GM18519 (cell line): ENCODE data around the gene RGS16.
A peak's percentile ranks its signal among the peaks of the same experiment; 100 is the strongest.
"Not testable (repeated sequence)": the region's sequence is repeated elsewhere in the genome, so short reads cannot be mapped to it uniquely, and the experiment has no call there.

ENCODE experiments used
- ATAC-seq: cut with Tn5 transposase; IDR thresholded peaks from one replicate; pipeline ENCODE4 v1.9.1; 2021; ENCODE audit warnings: mild to moderate bottlenecking, moderate library complexity; ENCODE audit not compliant: unreplicated experiment, low FRiP score

RGS16 gene

GRCh38 chr1:182604175-182605164 is at the start of gene RGS16:
RGS16 (minus strand) TSS chr1:182604389; CDS start chr1:182604259, 130 bp downstream.
- peak; percentile 55 for ATAC-seq

GRCh38 chr1:182653986-182654385 is 49.8 kb upstream of the RGS16 start:
- no peak for ATAC-seq

- ATAC-seq = no peak
These were observed 48.7 kb upstream of the RGS16 start for GRCh38 chr1:182652933-182653332.

DNA sequence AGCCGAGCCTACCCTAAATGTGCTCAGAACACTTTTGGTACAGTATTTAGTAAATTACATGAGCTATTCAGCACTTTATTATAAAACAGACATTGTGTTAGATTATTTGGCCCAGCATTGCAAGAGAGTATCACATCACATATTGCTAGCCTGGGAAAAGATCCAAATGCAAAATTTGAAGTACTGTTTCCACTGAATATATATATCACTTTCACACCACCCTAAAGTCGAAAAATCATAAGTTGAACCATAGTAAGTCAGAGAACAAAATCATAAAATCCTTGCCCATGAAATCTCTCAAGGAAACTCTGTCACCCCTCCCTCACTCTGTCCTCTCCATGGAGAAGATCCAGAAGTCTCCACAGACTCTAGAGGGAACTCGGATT is 47.1 kb upstream of the RGS16 start:
- no peak for ATAC-seq

DNA sequence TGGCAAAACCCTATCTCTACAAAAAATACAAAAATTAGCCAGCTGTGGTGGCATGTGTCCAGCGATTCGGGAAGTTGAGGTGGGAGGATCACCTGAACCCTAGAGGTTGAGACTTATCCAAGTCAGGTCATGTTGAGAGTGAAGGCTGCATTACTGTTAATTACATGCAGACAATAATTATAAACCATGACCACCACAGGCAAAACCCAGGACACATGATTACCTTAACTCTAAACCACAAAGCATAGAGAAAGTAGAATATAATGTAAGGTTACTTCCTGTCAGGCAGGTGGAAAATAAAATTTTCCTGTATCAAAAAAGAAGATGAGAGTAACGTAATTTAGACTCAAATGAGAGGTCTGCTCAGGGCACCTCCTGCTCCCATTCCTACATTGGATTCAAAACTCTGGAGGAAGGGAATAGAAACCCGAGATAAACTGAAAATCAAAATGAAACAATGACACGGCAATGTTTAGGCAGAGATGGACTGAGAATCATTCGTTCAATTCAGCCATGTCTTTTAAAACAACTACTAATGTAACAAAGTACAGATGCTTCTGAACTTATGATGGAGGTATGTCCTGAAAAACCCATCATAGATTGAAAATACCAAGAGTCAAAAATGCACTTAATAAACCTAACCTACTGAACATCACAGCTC is 46.6 kb upstream of the RGS16 start:
- no peak for ATAC-seq

DNA sequence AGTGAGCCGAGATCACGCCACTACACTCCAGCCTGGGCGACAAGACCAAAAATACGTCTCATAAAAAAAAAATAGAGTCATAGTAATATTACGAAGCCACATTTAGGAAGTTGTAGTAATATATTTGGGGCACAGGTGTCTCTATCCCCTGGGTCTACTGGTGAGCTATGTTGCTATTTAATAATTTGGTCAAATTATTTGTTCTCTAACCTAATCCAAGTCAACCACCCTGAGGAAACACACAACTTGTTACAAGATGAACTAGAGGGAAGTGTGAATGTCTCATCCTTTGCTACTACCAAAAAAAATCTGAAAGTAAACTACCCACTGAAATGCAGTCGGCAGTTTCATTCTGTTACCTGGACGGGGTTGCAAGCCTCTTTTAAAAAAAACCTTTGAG is 44.9 kb upstream of the RGS16 start:
- ATAC-seq = no peak

DNA sequence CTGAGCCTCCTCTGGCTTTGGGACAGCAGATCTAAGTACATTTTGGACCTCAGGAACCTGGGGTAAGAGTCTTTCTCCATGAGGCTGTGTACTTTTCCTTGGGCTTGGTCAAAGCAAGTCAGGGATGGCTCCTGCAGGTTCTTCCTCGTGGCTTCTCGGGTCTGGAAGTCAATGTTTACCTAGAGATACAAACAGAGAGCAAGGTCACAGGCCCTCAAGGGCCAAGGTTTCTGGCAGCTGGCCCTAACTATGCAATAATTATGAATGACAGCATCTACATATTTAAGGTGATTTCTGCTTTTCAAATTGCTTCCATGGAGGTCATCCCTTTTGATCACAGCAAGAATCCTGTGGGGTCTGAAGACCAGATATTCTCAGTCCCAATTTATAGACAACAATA is 42.5 kb upstream of the RGS16 start:
- ATAC-seq = no peak

DNA sequence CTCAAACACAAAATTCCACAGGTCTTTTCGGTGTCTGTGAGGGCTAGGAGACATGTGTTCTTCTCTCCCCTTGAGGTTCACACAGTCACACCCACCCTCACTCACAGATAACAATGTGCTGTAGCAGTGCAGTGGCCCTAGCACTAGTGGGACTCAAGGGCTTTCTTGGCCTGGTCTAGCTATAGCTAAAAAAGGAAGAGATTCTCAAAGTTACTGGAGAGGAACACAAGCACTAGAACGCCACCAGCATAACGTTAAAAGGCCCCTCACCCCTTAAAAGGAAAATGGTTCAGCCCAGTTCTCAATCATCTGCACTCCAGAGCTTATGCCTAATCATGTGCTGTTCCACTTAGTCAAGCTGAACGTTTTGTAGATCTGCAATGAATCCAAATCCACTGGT is 40.7 kb upstream of the RGS16 start:
- peak; percentile 39 for ATAC-seq

DNA sequence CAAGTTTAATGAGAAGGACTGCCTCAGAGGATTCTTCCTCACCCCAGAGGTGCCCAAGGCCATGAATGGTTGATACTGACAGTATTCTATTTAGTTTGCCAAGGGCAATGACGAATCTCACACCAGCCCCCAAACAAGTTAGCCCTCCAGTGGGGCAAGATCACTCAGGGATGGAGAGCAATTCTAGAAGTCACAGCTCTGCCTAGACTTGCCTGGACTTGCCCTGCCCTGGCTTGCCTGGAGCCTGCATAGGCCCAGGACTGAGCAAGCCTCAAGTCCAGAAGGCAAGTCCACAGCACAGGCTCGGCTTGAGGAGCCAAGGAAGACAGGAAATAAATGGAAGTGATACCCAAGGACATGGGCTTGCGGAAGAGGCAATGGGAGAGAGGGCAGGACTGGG is 39.5 kb upstream of the RGS16 start:
- no peak for ATAC-seq

- no peak for ATAC-seq
These were observed 38.3 kb upstream of the RGS16 start for GRCh38 chr1:182642461-182642860.

DNA sequence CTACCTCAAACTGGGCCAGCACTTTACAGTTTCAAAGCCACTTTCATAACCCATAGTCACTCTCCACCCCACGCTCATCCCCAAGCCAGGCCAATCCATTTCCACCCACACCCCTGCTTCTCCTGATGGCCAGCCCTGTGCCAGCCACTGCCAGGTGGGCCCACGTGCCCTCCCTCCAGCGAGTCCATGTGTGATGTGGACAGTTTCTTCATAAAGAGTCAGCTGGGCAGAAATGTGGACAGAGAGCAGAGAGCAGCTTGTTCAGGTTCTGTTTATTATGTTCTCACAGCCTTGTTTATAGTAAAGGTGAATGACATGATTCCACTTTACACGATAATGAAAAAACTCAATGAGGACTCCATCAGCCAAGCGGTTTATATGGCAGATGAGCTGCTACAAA is 37.4 kb upstream of the RGS16 start:
- no peak for ATAC-seq

- ATAC-seq = no peak
These were observed 35.1 kb upstream of the RGS16 start for GRCh38 chr1:182639330-182639729.

- no peak for ATAC-seq
These were observed 33.6 kb upstream of the RGS16 start for GRCh38 chr1:182637769-182638168.

DNA sequence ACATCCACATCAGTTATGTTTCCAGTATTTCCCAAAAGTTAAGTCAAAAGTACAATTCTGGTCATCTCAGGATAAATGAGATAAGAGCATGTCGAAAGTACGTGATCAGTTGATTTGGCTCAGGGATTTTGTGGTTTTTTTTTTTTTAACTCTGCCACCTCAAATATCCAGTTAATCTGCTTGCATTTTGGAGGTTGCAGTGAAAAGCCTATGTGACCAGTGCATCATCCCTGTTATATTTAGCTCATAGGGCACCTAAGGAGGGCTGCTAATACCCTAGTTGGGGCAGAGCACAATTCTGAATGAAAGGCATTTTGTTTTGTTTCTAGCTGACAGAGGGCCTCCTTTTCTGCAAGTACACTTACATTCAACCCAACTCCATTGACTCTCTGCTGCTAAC is 31.7 kb upstream of the RGS16 start:
- no peak for ATAC-seq

DNA sequence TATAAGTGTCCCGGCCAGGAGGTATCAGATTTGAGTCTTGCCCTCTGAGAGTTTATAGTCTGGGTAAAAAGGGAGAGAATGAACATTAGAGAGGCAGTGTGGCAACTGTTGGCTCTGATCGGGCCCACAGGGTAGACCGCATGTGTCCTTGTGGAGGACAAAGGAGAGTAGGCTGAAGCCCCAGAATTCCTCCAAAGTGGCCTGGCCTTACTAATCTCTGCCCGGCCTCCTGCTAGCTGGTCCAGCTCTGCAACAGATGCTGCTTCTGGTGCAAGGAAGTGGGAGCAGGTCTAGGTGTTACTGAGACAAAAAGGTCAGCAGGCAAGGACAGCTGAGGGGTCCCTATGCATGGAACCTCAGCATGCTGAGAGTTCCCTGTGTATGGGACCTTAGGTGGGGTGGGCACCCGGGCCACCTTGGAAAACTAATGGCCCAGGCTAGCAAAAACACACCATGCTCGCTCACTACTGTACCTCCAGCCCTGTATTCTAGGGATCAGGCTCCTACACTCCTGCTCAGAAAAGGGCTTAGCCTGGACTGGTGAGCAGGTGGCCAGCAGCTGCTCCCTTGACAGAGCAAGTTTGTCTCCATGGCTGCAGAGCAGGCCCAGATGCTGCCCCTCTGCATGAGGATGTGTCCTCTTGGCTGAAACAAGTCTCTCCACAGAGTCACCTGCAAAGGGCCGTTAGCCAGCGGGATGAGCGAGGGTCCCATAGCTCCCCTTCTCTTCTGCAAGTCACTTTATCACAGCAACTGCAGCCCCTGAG is 30.3 kb upstream of the RGS16 start:
- no peak for ATAC-seq

DNA sequence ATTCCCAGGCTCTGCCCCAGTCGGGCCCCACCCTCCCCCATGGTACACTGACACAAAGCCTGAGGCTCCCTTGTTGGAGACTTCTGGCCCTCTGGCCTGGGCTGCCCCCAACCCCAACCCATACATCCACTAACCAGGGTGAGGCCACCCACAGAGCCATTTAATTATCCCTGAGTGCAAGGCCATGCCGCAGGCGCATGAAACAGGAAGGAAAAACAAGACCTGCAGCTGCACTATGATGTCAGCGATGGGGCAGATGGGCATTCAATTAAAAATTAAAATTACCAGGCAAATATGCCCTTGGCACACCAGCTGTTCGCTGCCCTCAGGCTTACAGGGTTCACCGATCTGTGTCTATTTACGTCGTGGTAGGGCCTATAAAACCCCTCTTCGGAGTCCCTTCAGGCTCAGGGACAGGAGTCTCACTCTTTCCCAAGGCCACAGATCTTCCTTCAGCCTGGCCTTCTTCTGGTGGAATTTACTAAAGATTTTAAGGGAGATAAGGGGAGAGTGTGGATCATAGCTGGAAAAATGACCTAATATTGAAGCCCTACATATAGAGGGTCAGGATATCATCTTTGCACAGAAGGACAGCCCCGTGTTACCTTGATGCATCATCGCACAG is 29.6 kb upstream of the RGS16 start:
- ATAC-seq = no peak

DNA sequence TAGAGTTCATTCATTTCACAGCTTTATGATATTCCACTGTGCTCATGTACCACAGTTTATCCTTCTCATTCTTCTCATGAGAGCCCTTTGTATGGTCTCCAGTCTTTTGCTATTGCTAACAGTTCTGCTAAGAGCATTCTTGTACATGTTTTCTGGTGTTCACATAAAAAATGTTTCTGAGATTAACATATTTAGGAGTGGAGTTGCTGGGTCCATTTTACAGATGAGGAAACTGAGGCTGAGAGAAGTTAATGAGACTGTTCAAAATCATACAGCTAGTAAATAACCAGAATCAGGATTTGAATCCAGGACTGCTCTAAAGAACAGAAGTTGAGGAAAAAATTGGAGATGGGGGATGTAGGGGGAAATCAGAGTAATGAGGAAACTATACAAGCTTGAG is 28.8 kb upstream of the RGS16 start:
- no peak for ATAC-seq

DNA sequence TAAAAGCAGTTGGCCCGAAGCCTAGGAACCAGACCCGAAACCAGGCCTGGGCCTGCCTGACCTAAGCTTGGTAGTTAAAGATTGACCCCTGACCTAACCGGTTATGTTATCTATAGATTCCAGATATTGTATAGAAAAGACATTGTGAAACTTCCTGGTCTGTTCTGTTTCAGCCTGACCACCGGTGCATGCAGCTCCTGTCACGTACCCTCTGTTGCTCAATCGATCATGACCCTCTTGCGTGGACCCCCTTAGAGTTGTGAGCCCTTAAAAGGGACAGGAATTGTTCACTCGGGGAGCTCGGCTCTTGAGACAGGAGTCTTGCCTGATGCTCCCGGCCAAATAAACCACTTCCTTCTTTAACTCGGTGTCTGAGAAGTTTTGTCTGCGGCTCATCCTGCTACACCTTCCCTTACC is 28.3 kb upstream of the RGS16 start:
- not testable (repeated sequence) for ATAC-seq

DNA sequence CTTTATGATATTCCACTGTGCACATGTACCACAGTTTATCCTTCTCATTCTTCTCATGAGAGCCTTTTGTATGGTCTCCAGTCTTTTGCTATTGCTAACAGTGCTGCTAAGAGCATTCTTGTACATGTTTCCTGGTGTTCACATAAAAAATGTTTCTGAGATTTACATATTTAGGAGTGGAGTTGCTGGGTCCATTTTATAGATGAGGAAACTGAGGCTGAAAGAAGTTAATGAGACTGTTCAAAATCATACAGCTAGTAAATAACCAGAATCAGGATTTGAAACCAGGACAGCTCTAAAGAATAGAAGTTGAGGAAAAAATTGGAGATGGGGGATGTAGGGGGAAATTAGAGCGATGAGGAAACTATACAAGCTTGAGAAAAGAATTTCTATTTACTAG is 27.8 kb upstream of the RGS16 start:
- ATAC-seq = no peak

DNA sequence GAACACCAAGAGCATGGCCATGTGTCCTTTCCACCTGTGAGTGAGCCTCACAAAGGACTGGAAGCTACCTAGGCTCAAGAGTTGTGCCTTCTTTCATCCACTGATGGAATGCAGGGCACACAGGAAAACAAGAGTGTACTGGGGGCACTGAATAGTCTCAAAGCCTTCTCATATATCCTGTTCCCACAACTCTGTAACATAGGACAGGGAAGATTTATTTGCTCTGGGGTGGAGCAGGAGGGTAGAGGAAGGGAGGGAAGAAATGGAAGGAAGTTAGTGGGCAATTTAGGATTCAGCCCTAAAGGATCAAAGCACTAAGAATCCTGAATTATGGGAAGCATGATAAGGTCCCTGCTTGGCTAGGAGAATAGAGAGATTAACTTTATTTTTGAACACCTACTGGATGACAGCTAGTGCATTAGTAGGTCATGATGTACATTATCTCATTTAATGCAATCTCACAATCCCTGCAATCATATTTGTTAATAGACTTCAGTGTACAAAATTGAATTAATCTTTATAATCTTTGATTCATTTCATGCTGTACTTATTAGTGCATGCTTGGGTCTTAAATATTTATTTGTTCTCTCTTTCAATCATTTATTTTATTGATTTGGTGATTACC is 27.0 kb upstream of the RGS16 start:
- no peak for ATAC-seq
